ENCODE data around the gene NCBP2.

NCBP2 gene

DNA sequence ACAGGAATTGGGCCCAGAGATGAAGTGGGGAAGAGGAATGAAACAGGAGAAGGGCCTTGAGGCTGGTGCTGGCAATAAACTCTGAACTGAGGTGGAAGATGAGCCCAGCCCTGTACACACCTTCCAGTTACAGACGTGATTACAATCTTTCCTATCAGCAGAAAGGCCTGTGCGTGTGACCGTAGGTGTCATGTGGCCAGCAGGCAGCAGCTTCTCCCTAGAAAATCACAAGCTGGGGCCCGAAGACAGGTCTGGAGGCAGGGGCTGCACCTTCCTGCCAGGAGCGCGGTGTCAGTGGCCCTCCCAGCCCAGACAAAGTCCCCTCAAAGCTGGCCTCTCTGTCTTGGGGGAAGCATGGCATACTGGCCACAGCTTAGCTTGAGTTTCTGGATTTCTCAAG lies 43.0 kb upstream of the NCBP2 start:
- H3K9ac ChIP-seq, result no peak overlapping the region
- H2AFZ ChIP-seq (ENCODE audit: low read depth), result no peak overlapping the region
- no peak overlapping the region for H3K27ac ChIP-seq
- H3K36me3 ChIP-seq (ENCODE audit: insufficient read depth), result no peaks in the 10 kb centered on the region
- H3K27me3 ChIP-seq (ENCODE audit: insufficient read depth, low read depth), result no peaks in the 10 kb centered on the region
- H4K20me1 ChIP-seq (ENCODE audit: insufficient read depth), result no peaks in the 10 kb centered on the region
- H3K4me1 ChIP-seq (ENCODE audit: low read depth, poor library complexity, severe bottlenecking), result no peaks in the 10 kb centered on the region
- H3K79me2 ChIP-seq (ENCODE audit: insufficient read depth, low read depth), result no peaks in the 10 kb centered on the region
- no peak overlapping the region for H3K4me2 ChIP-seq
- no peak overlapping the region for H3K4me3 ChIP-seq (IDR thresholded peaks at IDR 0.05; ENCODE audit: insufficient read depth, low read depth, low read length)
- TF ChIP-seq, protein P1, sequence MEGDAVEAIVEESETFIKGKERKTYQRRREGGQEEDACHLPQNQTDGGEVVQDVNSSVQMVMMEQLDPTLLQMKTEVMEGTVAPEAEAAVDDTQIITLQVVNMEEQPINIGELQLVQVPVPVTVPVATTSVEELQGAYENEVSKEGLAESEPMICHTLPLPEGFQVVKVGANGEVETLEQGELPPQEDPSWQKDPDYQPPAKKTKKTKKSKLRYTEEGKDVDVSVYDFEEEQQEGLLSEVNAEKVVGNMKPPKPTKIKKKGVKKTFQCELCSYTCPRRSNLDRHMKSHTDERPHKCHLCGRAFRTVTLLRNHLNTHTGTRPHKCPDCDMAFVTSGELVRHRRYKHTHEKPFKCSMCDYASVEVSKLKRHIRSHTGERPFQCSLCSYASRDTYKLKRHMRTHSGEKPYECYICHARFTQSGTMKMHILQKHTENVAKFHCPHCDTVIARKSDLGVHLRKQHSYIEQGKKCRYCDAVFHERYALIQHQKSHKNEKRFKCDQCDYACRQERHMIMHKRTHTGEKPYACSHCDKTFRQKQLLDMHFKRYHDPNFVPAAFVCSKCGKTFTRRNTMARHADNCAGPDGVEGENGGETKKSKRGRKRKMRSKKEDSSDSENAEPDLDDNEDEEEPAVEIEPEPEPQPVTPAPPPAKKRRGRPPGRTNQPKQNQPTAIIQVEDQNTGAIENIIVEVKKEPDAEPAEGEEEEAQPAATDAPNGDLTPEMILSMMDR (conservative IDR thresholded peaks at IDR 0.05; ENCODE audit: low read depth, low read length), result no peak

DNA sequence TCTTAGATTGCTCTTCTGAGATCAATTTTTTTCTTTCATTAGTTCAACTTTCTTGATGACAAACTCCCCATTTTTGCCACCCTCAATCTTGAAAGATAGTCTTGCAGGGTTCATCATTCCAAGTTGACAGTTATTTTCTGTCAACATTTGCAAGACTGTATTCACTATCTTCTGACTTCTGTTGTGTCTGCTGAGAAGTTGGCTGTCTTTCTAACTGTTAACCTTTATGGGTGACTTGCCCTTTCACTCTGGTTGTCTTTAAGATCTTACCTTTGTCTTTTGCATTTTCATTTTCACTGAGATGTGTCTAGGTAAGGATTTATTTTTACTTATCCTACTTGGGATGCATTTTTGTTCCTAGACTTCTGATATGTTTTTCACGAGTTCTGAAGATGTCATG lies 40.9 kb upstream of the NCBP2 start:
- H3K36me3 ChIP-seq (ENCODE audit: insufficient read depth), result no peaks in the 10 kb centered on the region
- no peak overlapping the region for H3K4me2 ChIP-seq
- no peaks in the 10 kb centered on the region for H3K27me3 ChIP-seq (ENCODE audit: insufficient read depth, low read depth)
- H3K9ac ChIP-seq, result no peak overlapping the region
- H3K27ac ChIP-seq, result no peak overlapping the region
- H2AFZ ChIP-seq (ENCODE audit: low read depth), result no peak overlapping the region
- no peaks in the 10 kb centered on the region for H3K79me2 ChIP-seq (ENCODE audit: insufficient read depth, low read depth)
- TF ChIP-seq, protein P1 (conservative IDR thresholded peaks at IDR 0.05; ENCODE audit: low read depth, low read length), result no peak
- H3K4me3 ChIP-seq (IDR thresholded peaks at IDR 0.05; ENCODE audit: insufficient read depth, low read depth, low read length), result no peak overlapping the region
- no peaks in the 10 kb centered on the region for H4K20me1 ChIP-seq (ENCODE audit: insufficient read depth)
- no peaks in the 10 kb centered on the region for H3K4me1 ChIP-seq (ENCODE audit: low read depth, poor library complexity, severe bottlenecking)

DNA sequence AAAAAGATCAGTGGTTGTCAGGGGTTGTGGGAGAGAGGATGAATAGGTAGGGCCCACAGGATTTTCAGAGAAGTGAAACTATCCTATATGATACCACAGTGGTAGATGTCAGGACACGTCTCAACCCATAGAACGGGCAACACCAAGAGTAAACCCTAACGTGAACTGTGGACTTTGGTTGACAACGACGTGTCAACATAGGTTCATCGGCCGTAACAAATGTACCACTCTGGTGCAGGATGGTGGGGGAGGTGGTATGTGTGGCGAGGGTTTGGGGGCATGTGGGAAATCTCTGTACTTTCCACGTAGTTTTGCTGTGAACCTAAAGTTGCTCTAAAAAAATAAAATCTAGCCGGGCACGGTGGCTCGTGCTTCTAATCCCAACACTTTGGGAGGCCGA lies 39.3 kb upstream of the NCBP2 start:
- Histone ChIP-seq H3K36me3 (ENCODE audit: insufficient read depth) (no peaks in the 10 kb centered on the region), H3K4me1 (ENCODE audit: low read depth, poor library complexity, severe bottlenecking) (no peaks in the 10 kb centered on the region), H3K4me2 (no peak overlapping the region), H3K9ac (no peak overlapping the region), H3K27ac (no peak overlapping the region), H4K20me1 (ENCODE audit: insufficient read depth) (no peaks in the 10 kb centered on the region), H3K79me2 (ENCODE audit: insufficient read depth, low read depth) (no peaks in the 10 kb centered on the region), H2AFZ (ENCODE audit: low read depth) (no peak overlapping the region), H3K27me3 (ENCODE audit: insufficient read depth, low read depth) (no peaks in the 10 kb centered on the region), H3K4me3 (IDR thresholded peaks at IDR 0.05; ENCODE audit: insufficient read depth, low read depth, low read length) (no peak overlapping the region)
- TF ChIP-seq, protein P1 (conservative IDR thresholded peaks at IDR 0.05; ENCODE audit: low read depth, low read length), result no peak

DNA sequence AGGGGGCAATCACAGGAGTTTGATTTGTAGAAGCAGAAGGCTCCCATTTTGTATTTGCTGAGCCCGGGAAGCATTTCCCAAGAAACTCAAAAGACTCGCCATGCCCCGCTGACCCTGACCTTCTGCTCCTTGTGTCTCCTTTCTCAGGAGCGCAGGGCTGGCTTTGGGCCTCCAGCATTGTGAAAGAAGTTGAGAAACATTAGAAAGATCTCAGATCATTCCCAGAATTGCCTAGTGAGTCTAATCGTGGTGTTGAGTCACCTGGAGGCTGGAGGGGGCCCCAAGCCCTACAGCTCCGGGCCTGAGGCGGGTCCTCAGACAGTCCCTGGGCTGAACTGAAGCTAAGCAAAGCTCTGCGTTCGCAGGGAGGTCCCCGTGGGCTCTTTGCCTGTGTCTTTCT lies 37.2 kb upstream of the NCBP2 start:
- no peak overlapping the region for H3K4me3 ChIP-seq (IDR thresholded peaks at IDR 0.05; ENCODE audit: insufficient read depth, low read depth, low read length)
- no peaks in the 10 kb centered on the region for H3K79me2 ChIP-seq (ENCODE audit: insufficient read depth, low read depth)
- TF ChIP-seq, protein P1 (conservative IDR thresholded peaks at IDR 0.05; ENCODE audit: low read depth, low read length), result no peak
- H2AFZ ChIP-seq (ENCODE audit: low read depth), result no peak overlapping the region
- no peaks in the 10 kb centered on the region for H3K4me1 ChIP-seq (ENCODE audit: low read depth, poor library complexity, severe bottlenecking)
- no peaks in the 10 kb centered on the region for H3K27me3 ChIP-seq (ENCODE audit: insufficient read depth, low read depth)
- no peak overlapping the region for H3K9ac ChIP-seq
- H4K20me1 ChIP-seq (ENCODE audit: insufficient read depth), result no peaks in the 10 kb centered on the region
- no peak overlapping the region for H3K27ac ChIP-seq
- H3K4me2 ChIP-seq, result no peak overlapping the region
- no peaks in the 10 kb centered on the region for H3K36me3 ChIP-seq (ENCODE audit: insufficient read depth)

GRCh38 chr3:196976941-196977340 lies 34.6 kb upstream of the NCBP2 start:
- Histone ChIP-seq H2AFZ (ENCODE audit: low read depth) (no peak overlapping the region), H3K4me3 (IDR thresholded peaks at IDR 0.05; ENCODE audit: insufficient read depth, low read depth, low read length) (no peak overlapping the region), H3K79me2 (ENCODE audit: insufficient read depth, low read depth) (no peaks in the 10 kb centered on the region), H3K4me2 (no peak overlapping the region), H3K36me3 (ENCODE audit: insufficient read depth) (no peaks in the 10 kb centered on the region), H3K27me3 (ENCODE audit: insufficient read depth, low read depth) (no peaks in the 10 kb centered on the region), H3K4me1 (ENCODE audit: low read depth, poor library complexity, severe bottlenecking) (no peaks in the 10 kb centered on the region), H3K9ac (no peak overlapping the region), H3K27ac (no peak overlapping the region), H4K20me1 (ENCODE audit: insufficient read depth) (no peaks in the 10 kb centered on the region)
- TF ChIP-seq, protein P1 (conservative IDR thresholded peaks at IDR 0.05; ENCODE audit: low read depth, low read length), result no peak

All from KMS-11 (cell line).